DOHH2 (cell line): ENCODE results near the gene PRSS16.

Source experiments
- CTCF ChIP-seq: fragments of 200-600 bp; sonication (generic); IDR thresholded peaks from one replicate; pipeline ENCODE4 v1.5.1; 2014; ENCODE audit warnings: antibody characterized with exemption, mild to moderate bottlenecking, low read depth, low read length; ENCODE audit not compliant: poor library complexity, severe bottlenecking
- EZH2phosphoT487 ChIP-seq: fragments of 200-600 bp; sonication (generic); IDR thresholded peaks from 2 replicates; pipeline ENCODE4 v1.6.1; 2017; ENCODE audit warnings: borderline replicate concordance, mild to moderate bottlenecking, antibody characterized with exemption, low read length, moderate library complexity, mixed read lengths

- TF ChIP-seq CTCF (no peak), EZH2phosphoT487 (no peak)
Observed at GRCh38 chr6:27206806-27207205, 40.7 kb upstream of the PRSS16 start.
